Caco-2 (cell line): Measurements from ENCODE around the gene ZC3H4. TPM values are rescaled to one million over a fixed set of nuclear protein-coding genes. Genes with fewer than 3 reads are reported as not detected.

Experiments used
- BruUV-seq: library from RNA; stranded (reverse); fragments of 400-500 nt; replicated peaks from 2 replicates; lab custom pipeline; 2021; lab: Mats Ljungman, UMichigan
- CTCF ChIA-PET: fragments of 300-600 bp; sonication (Branson Sonifier 250); formaldehyde crosslinking; loops from one replicate; lab custom pipeline; 2022; ENCODE audit warnings: antibody characterized with exemption; lab: Charles Lee
- POLR2A ChIA-PET: fragments of 300-600 bp; sonication (Branson Sonifier 250); formaldehyde crosslinking; loops from one replicate; lab custom pipeline; 2022; ENCODE audit warnings: antibody characterized with exemption; lab: Charles Lee
- DNase-seq, 2 experiments: peaks; one replicate each; pipeline versions ENCODE4 v3.0.0 to v3.0.0-alpha.2; 2020 to 2022
- H3K27me3 ChIP-seq: replicated peaks from 2 replicates; pipeline ENCODE4 v1.6.0; 2011; ENCODE audit warnings: low read length; ENCODE audit not compliant: control insufficient read depth, insufficient read depth
- H3K36me3 ChIP-seq: 2 replicates; pipeline ENCODE4 v1.5.1; 2011; ENCODE audit warnings: low read length; ENCODE audit not compliant: control insufficient read depth, insufficient read depth
- H3K4me1 ChIP-seq: fragments of 250-450 bp; sonication (Bioruptor Pico); 2 replicates; pipeline ENCODE4 v1.5.1; 2020; ENCODE audit warnings: mild to moderate bottlenecking
- H3K4me3 ChIP-seq: 2 replicates; pipeline ENCODE4 v1.5.1; 2011; ENCODE audit warnings: low read depth, mild to moderate bottlenecking, control low read depth, low read length
- H3K9me3 ChIP-seq: fragments of 250-450 bp; sonication (Bioruptor Pico); 2 replicates; pipeline ENCODE4 v1.5.1; 2020; ENCODE audit warnings: mild to moderate bottlenecking, moderate library complexity
- H3K27ac Mint-ChIP-seq: one replicate; pipeline ENCODE4 v1.8.0; 2022; ENCODE audit warnings: mixed read lengths; ENCODE audit not compliant: unreplicated experiment
- H3K27me3 Mint-ChIP-seq: one replicate; pipeline ENCODE4 v1.8.0; 2022; ENCODE audit warnings: mixed read lengths; ENCODE audit not compliant: insufficient read depth, unreplicated experiment
- H3K36me3 Mint-ChIP-seq: one replicate; pipeline ENCODE4 v1.8.0; 2022; ENCODE audit warnings: mild to moderate bottlenecking, mixed read lengths; ENCODE audit not compliant: insufficient read depth, unreplicated experiment
- H3K4me1 Mint-ChIP-seq: one replicate; pipeline ENCODE4 v1.8.0; 2022; ENCODE audit warnings: low read depth, mixed read lengths; ENCODE audit not compliant: unreplicated experiment
- H3K4me3 Mint-ChIP-seq: one replicate; pipeline ENCODE4 v1.8.0; 2022; ENCODE audit warnings: mild to moderate bottlenecking, moderate library complexity, mixed read lengths; ENCODE audit not compliant: unreplicated experiment
- H3K9me3 Mint-ChIP-seq: one replicate; pipeline ENCODE4 v1.8.0; 2022; ENCODE audit warnings: mixed read lengths; ENCODE audit not compliant: unreplicated experiment
- CTCF ChIP-seq, 2 experiments: fragments of 200-600 bp in 1 of 2; IDR thresholded peaks; 1 replicate in 1 of 2; 2 replicates in 1 of 2; pipeline versions ENCODE4 v1.5.1 to v1.8.0; 2011 to 2022; ENCODE audit warnings: antibody characterized with exemption in 1 of 2, control low read depth in 1 of 2, inconsistent platforms in 1 of 2, low read depth in 1 of 2, low read length in 1 of 2, mild to moderate bottlenecking in 1 of 2, moderate library complexity in 1 of 2; ENCODE audit not compliant: insufficient read depth in 1 of 2, severe bottlenecking in 1 of 2, unreplicated experiment in 1 of 2
- intact Hi-C: fragments of 100-400 bp; cut with micrococcal nuclease; formaldehyde crosslinking; loops from one replicate; pipeline ENCODE4 v1.10.0; 2022; ENCODE audit not compliant: unreplicated experiment
- total RNA-seq: library from RNA; stranded (reverse); gene quantifications from 2 replicates; pipeline ENCODE4 v1.2.3, GENCODE V29; 2022

ZC3H4 gene
- total RNA-seq, 1 experiment from 2014 or later: 70.3 TPM

GRCh38 chr19:47095476-47096099 is 18.0 kb downstream of the ZC3H4 start:
- intact Hi-C loops: loop anchor here (1.0 kb wide), 4 partner anchors 16 to 36 kb away; partner anchors contain the start of gene ZC3H4
- H3K9me3 Mint-ChIP-seq: no peaks in the 10 kb centered on the region
- H3K27me3 Mint-ChIP-seq: no peaks in the 10 kb centered on the region
- H3K27ac Mint-ChIP-seq: peak overlapping the region; percentile 100
- ChIA-PET CTCF (interaction anchor here (0.8 to 3.3 kb wide), 4 partner anchors 16 to 57 kb away, joined by 3 to 20 read pairs (median 8); partner anchors contain the start of gene ZC3H4), POLR2A (interaction anchor here (0.9 to 3.2 kb wide), 4 partner anchors 9 to 17 kb away, joined by 4 to 75 read pairs (median 6); partner anchors contain the start of gene ZC3H4)
- no peaks in the 10 kb centered on the region for H3K27me3 ChIP-seq
- peaks cover 2% of the 10 kb centered on the region for H3K36me3 ChIP-seq
- peaks cover 68% of the 10 kb centered on the region for H3K4me1 ChIP-seq
- BruUV-seq: TSS peak; percentile 73
- H3K4me1 Mint-ChIP-seq: peaks cover 53% of the 10 kb centered on the region
- H3K36me3 Mint-ChIP-seq: peaks cover 73% of the 10 kb centered on the region
- peak overlapping the region; percentile 78 for H3K4me3 Mint-ChIP-seq
- no peak for DNase-seq
- no peaks in the 10 kb centered on the region for H3K9me3 ChIP-seq
- no peak for TF ChIP-seq CTCF (IDR thresholded peaks at IDR 0.05; ENCODE audit: insufficient read depth in 1 of 2, low read depth in 1 of 2, low read length in 1 of 2, severe bottlenecking in 1 of 2, unreplicated experiment in 1 of 2)
- H3K4me3 ChIP-seq: no peak overlapping the region

GRCh38 chr19:47094557-47095475 is 18.8 kb downstream of the ZC3H4 start:
- intact Hi-C loops: no loop called here
- Histone ChIP-seq H3K27me3 (no peaks in the 10 kb centered on the region), H3K4me1 (peaks cover 64% of the 10 kb centered on the region), H3K9me3 (no peaks in the 10 kb centered on the region), H3K4me3 (no peak overlapping the region), H3K36me3 (peaks cover 2% of the 10 kb centered on the region)
- ChIA-PET CTCF (interaction anchor here (0.8 to 3.3 kb wide), 4 partner anchors 15 to 31 kb away, joined by 3 to 20 read pairs (median 8); partner anchors contain the start of gene ZC3H4), POLR2A (interaction anchor here (1.1 to 3.2 kb wide), 3 partner anchors 12 to 18 kb away, joined by 4 to 75 read pairs (median 9); partner anchors contain the start of gene ZC3H4)
- Mint-ChIP-seq H3K9me3 (no peaks in the 10 kb centered on the region), H3K4me3 (peak overlapping the region; percentile 41), H3K27me3 (no peaks in the 10 kb centered on the region), H3K4me1 (peaks cover 50% of the 10 kb centered on the region), H3K36me3 (peaks cover 75% of the 10 kb centered on the region), H3K27ac (peak overlapping the region; percentile 100)
- no TSS peak for BruUV-seq
- peak; percentile 75 to 88 for DNase-seq
- no peak for TF ChIP-seq CTCF (IDR thresholded peaks at IDR 0.05; ENCODE audit: insufficient read depth in 1 of 2, low read depth in 1 of 2, low read length in 1 of 2, severe bottlenecking in 1 of 2, unreplicated experiment in 1 of 2)

GRCh38 chr19:47093841-47094240 is 19.7 kb downstream of the ZC3H4 start:
- Histone ChIP-seq H3K4me1 (peaks cover 64% of the 10 kb centered on the region), H3K36me3 (peaks cover 2% of the 10 kb centered on the region), H3K9me3 (no peaks in the 10 kb centered on the region), H3K4me3 (no peak overlapping the region), H3K27me3 (no peaks in the 10 kb centered on the region)
- H3K36me3 Mint-ChIP-seq: peaks cover 77% of the 10 kb centered on the region
- no peaks in the 10 kb centered on the region for H3K27me3 Mint-ChIP-seq
- POLR2A ChIA-PET: no interaction called here
- no peak for DNase-seq
- TSS peak; percentile 11 for BruUV-seq
- CTCF ChIA-PET: interaction anchor here (3.3 kb wide), 1 partner anchor 14 kb away, joined by 20 read pairs; no protein-coding TSS in a partner anchor
- no peaks in the 10 kb centered on the region for H3K9me3 Mint-ChIP-seq
- no peak overlapping the region for H3K4me3 Mint-ChIP-seq
- H3K27ac Mint-ChIP-seq: peak overlapping the region; percentile 100
- TF ChIP-seq CTCF (IDR thresholded peaks at IDR 0.05; ENCODE audit: insufficient read depth in 1 of 2, low read depth in 1 of 2, low read length in 1 of 2, severe bottlenecking in 1 of 2, unreplicated experiment in 1 of 2): no peak
- intact Hi-C loops: no loop called here
- peaks cover 45% of the 10 kb centered on the region for H3K4me1 Mint-ChIP-seq
